GM12892 (cell line): ENCODE results near the gene BRINP1. TPM values are rescaled to one million over a fixed set of nuclear protein-coding genes. Genes with fewer than 3 reads are reported as not detected.

Experiments used
- DNase-seq: peaks from one replicate; pipeline ENCODE4 v3.0.0; 2011; ENCODE audit not compliant: insufficient read length
- FAIRE-seq: peaks from 2 replicates; lab custom pipeline; 2011; peaks lifted over from hg19 to GRCh38; lab: Jason Lieb, UNC
- POLR2A ChIP-seq: IDR thresholded peaks from 2 replicates; pipeline ENCODE4 v1.6.1; 2011; ENCODE audit warnings: low read depth, low read length, control low read depth
- POLR2AphosphoS5 ChIP-seq: IDR thresholded peaks from 2 replicates; pipeline ENCODE4 v1.6.1; 2011; ENCODE audit warnings: low read depth, low read length, control low read depth
- TAF1 ChIP-seq: IDR thresholded peaks from 2 replicates; pipeline ENCODE4 v1.6.1; 2011; ENCODE audit warnings: low read depth, mild to moderate bottlenecking, control low read depth, low read length, borderline replicate concordance
- polyA plus RNA-seq: library from polyadenylated mRNA; unstranded; fragments of >200 nt; gene quantifications from one replicate; pipeline ENCODE4 v1.2.1, GENCODE V29; 2012; ENCODE audit warnings: missing spikeins, inconsistent platforms; ENCODE audit not compliant: missing spikeins

The BRINP1 gene
- polyA plus RNA-seq: not detected

- no peak for TF ChIP-seq POLR2AphosphoS5
- no peak for TF ChIP-seq POLR2A
- no peak for TF ChIP-seq TAF1
- DNase-seq (no peak), FAIRE-seq (no peak)
These were observed at the start of gene BRINP1 for GRCh38 chr9:119368681-119369581. Gene BRINP1, minus strand, starts transcription at chr9:119369435. Its CDS starts 56,080 bp downstream, at chr9:119313355.

- no peak for FAIRE-seq
- TF ChIP-seq POLR2AphosphoS5: no peak
- no peak for TF ChIP-seq POLR2A
- TF ChIP-seq TAF1: no peak
- no peak for DNase-seq
These were observed 49.5 kb upstream of the BRINP1 start for GRCh38 chr9:119418721-119419120.

- FAIRE-seq (no peak), DNase-seq (no peak)
- TF ChIP-seq POLR2A (no peak), TAF1 (no peak), POLR2AphosphoS5 (no peak)
These were observed 47.6 kb upstream of the BRINP1 start for GRCh38 chr9:119416793-119417192.

- DNase-seq (no peak), FAIRE-seq (no peak)
- no peak for TF ChIP-seq POLR2AphosphoS5
- no peak for TF ChIP-seq POLR2A
- TF ChIP-seq TAF1: no peak
These were observed 43.2 kb upstream of the BRINP1 start for GRCh38 chr9:119412399-119412798.

- FAIRE-seq: no peak
- DNase-seq: no peak
- TF ChIP-seq TAF1: no peak
- no peak for TF ChIP-seq POLR2A
- no peak for TF ChIP-seq POLR2AphosphoS5
These were observed 40.3 kb upstream of the BRINP1 start for GRCh38 chr9:119409552-119409951.

GRCh38 chr9:119400606-119401005, 31.4 kb upstream of the BRINP1 start:
- FAIRE-seq (no peak), DNase-seq (no peak)
- TF ChIP-seq TAF1 (no peak), POLR2AphosphoS5 (no peak), POLR2A (no peak)

GRCh38 chr9:119398350-119398749, 29.1 kb upstream of the BRINP1 start:
- no peak for DNase-seq
- FAIRE-seq: no peak

GRCh38 chr9:119391878-119392277, 22.6 kb upstream of the BRINP1 start:
- no peak for DNase-seq
- no peak for FAIRE-seq
- no peak for TF ChIP-seq POLR2AphosphoS5
- no peak for TF ChIP-seq POLR2A
- TF ChIP-seq TAF1: no peak

More at GRCh38 chr9:119398350-119398749, 29.1 kb upstream of the BRINP1 start:
- no peak for TF ChIP-seq POLR2AphosphoS5
- no peak for TF ChIP-seq TAF1
- TF ChIP-seq POLR2A: no peak

- TF ChIP-seq POLR2AphosphoS5: no peak
- no peak for TF ChIP-seq TAF1
- TF ChIP-seq POLR2A: no peak
- DNase-seq (no peak), FAIRE-seq (no peak)
These were observed 6.7 kb upstream of the BRINP1 start for GRCh38 chr9:119375892-119376291.

- no peak for FAIRE-seq
- no peak for DNase-seq
- TF ChIP-seq POLR2AphosphoS5: no peak
- no peak for TF ChIP-seq TAF1
- no peak for TF ChIP-seq POLR2A
These were observed 3.7 kb upstream of the BRINP1 start for GRCh38 chr9:119372951-119373350.

- DNase-seq (peak; percentile 21), FAIRE-seq (no peak)
- TF ChIP-seq TAF1: no peak
These were observed 1.6 kb upstream of the BRINP1 start for GRCh38 chr9:119370816-119371215.

GRCh38 chr9:119369680-119370366, 588 bp upstream of the BRINP1 start:
- no peak for FAIRE-seq
- DNase-seq: no peak
- TF ChIP-seq TAF1: no peak
- TF ChIP-seq POLR2AphosphoS5: no peak
- no peak for TF ChIP-seq POLR2A
